GM18873 (cell line): Measurements from ENCODE around the gene GNAQ.

Source experiments
- ATAC-seq: cut with Tn5 transposase; IDR thresholded peaks from one replicate; pipeline ENCODE4 v1.9.1; 2021; ENCODE audit warnings: mild to moderate bottlenecking, moderate library complexity, moderate number of reproducible peaks; ENCODE audit not compliant: unreplicated experiment, low FRiP score

The GNAQ gene

GRCh38 chr9:78032730-78033457, 1.3 kb upstream of the GNAQ start:
- ATAC-seq: no peak

- ATAC-seq: no peak
Observed at GRCh38 chr9:78031893-78032729, 500 bp upstream of the GNAQ start.

GRCh38 chr9:78030553-78031443, 813 bp downstream of the GNAQ start:
- no peak for ATAC-seq

GRCh38 chr9:78030296-78030552, 1.4 kb downstream of the GNAQ start:
- ATAC-seq: no peak

DNA sequence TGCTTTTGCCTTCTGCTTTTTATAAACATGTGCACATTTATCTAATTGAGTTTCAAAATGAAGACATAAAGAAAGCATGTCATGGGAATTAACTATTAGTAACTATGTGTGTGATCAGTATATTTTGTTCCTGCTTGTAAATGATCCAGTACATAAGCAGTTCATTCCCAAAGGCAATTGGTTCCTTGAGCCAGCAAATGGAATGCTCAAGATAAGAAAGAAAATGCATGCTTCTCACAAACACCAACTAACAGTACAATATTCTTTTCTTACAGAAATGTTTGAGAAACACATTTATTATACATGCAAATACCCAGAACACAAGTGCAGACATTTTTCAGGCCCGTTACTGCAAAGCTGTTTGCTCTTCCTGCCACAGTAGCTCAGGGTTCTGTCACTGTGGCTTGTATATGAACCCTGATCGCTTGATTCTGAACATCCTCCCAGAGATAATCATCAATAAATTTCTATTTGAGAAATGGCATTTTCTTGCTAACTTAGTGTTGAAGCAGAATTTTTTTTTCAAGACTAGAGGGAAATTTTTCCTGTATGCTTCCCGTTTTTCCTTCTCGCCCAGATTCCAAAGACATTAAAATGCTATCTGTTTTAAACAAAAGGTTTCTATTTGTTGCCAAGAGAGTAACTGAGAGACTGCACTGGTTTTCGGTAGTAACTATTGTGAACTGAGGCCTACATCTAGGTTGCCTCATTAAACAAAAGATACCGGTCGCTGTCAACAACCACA, 1.9 kb downstream of the GNAQ start:
- no peak for ATAC-seq

GRCh38 chr9:78028926-78029325, 2.7 kb downstream of the GNAQ start:
- ATAC-seq: no peak

DNA sequence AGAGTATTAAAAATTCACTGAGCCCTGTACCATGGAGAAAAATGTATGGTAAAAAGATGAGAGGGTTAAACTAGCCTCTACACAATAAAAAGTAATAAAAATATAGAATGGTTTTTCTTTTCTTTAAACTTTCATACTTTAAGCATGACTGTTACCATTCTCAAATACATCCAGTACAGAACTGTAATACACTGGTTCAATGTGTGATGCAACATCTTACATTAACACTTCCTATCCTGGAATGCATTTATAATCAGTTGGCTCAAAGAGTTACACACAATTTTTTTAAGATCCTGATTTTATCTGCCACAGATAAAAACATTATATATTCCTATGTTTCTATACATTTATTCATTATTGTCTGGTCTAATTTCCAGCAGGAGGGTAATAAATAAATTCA, 4.7 kb downstream of the GNAQ start:
- ATAC-seq: no peak

DNA sequence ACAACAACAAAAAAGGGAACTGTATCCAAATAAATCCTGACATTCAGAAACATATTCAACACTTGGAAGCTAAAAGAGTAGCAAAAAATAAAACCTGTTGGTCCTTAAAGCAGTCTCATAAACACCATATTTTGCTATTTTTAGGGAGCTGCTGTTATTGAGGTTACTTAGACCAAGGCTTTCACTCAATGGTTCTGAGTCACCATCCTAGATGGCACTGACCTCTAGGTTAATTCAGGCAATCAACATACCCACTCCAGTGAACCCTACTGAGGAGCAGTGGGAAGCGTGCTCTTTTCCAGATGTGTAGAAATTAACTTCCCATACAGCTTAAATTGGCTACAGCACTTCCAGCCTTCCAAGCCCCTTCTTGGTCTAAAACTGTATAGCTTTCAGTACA, 5.2 kb downstream of the GNAQ start:
- no peak for ATAC-seq

- ATAC-seq: no peak
Observed at GRCh38 chr9:78025186-78025585, 6.4 kb downstream of the GNAQ start.

GRCh38 chr9:78023003-78023741, 8.4 kb downstream of the GNAQ start:
- ATAC-seq: no peak

- ATAC-seq: no peak
Observed at GRCh38 chr9:78021697-78022096, 9.9 kb downstream of the GNAQ start.

GRCh38 chr9:78017190-78017693, 14.4 kb downstream of the GNAQ start:
- ATAC-seq: no peak

DNA sequence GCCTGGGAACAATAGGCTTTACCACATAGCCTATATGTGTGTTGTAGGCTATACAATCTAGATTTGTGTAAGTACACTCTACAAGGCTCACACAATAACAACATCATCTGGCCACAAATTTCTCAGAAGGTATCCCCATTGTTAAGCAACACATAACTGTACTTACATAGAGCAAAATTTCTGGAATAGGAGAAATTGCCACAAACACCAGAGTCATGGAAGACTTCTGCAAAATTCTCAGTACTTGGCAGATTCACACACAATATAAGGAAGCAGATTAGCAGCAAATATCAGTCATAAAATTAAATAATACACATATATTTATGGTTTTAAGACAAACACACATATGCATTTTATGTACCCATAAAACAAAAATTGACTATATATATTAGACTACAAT, 16.4 kb downstream of the GNAQ start:
- ATAC-seq: no peak

DNA sequence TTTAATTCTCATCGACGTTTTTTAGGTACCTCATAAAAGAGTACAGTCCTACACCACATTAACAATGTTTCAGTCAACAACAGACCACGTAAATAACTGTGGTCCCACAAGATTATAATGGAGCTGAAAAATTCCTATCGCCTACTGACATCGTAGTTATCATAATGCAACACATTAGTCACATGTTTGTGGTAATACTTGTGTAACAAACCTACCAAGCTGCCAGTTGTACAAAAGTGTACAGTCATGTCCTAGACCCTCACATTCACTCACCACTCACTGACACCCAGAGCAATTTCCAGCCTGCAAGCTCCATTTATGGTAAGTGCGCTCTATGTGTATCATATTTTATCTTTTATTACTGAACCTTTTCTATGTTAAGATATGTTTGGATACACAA, 16.8 kb downstream of the GNAQ start:
- no peak for ATAC-seq

GRCh38 chr9:78013934-78014333, 17.7 kb downstream of the GNAQ start:
- no peak for ATAC-seq

- no peak for ATAC-seq
Observed at GRCh38 chr9:78011049-78011448, 20.6 kb downstream of the GNAQ start.

DNA sequence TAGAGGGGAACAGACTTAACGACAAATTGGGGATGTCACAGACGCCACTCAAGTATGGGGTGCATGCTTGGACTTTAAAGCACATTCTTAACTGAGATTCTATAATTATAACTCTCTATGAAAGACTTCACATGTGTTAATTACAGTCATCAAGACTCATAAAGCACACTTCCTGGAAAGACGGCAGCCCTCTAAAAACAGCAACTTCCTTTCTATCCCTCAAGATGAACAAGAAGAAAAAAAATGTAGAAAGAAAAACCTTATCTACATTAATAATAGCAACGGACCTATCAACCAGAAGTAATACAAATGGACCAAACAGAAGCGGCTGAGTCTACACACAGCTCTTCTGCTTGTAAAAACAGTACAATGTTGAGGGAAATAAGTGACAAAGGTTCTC, 21.2 kb downstream of the GNAQ start:
- no peak for ATAC-seq

- ATAC-seq: no peak
Observed at GRCh38 chr9:78009186-78009585, 22.4 kb downstream of the GNAQ start.

- no peak for ATAC-seq
Observed at GRCh38 chr9:78006734-78007133, 24.9 kb downstream of the GNAQ start.
